HG02870 (cell line): ENCODE results near the gene FOXK1.

Experiments used
- ATAC-seq: cut with Tn5 transposase; IDR thresholded peaks from one replicate; pipeline ENCODE4 v1.9.1; 2021; ENCODE audit warnings: mild to moderate bottlenecking, moderate library complexity; ENCODE audit not compliant: unreplicated experiment

FOXK1 gene

GRCh38 chr7:4763091-4763793 lies 81.1 kb downstream of the FOXK1 start:
- no peak for ATAC-seq

- ATAC-seq, result no peak
Measured at GRCh38 chr7:4763794-4764185, 81.7 kb downstream of the FOXK1 start.

- no peak for ATAC-seq
Measured at GRCh38 chr7:4764402-4765007, 82.4 kb downstream of the FOXK1 start.

- no peak for ATAC-seq
Measured at GRCh38 chr7:4765776-4766490, 83.8 kb downstream of the FOXK1 start.

GRCh38 chr7:4766666-4767519 lies 84.8 kb downstream of the FOXK1 start:
- no peak for ATAC-seq

- no peak for ATAC-seq
Measured at GRCh38 chr7:4768597-4769569, 86.8 kb downstream of the FOXK1 start.

GRCh38 chr7:4769761-4770160 lies 87.7 kb downstream of the FOXK1 start:
- no peak for ATAC-seq

- no peak for ATAC-seq
Measured at GRCh38 chr7:4770886-4771285, 88.8 kb downstream of the FOXK1 start.

GRCh38 chr7:4771737-4772136 lies 89.6 kb downstream of the FOXK1 start:
- ATAC-seq, result no peak

- no peak for ATAC-seq
Measured at GRCh38 chr7:4772306-4772705, 90.2 kb downstream of the FOXK1 start.

GRCh38 chr7:4774007-4774406 lies 91.9 kb downstream of the FOXK1 start:
- no peak for ATAC-seq

GRCh38 chr7:4774658-4775249 lies 92.7 kb downstream of the FOXK1 start:
- ATAC-seq, result peak; percentile 25

- ATAC-seq, result peak; percentile 86
Measured at GRCh38 chr7:4775250-4775847, 93.3 kb downstream of the FOXK1 start, which contains the start of gene AP5Z1. TSS of gene AP5Z1 (plus strand) at chr7:4775623. CDS start at chr7:4775716, 93 bp downstream.

GRCh38 chr7:4775848-4776623 lies 93.9 kb downstream of the FOXK1 start:
- ATAC-seq, result no peak

- ATAC-seq, result no peak
Measured at GRCh38 chr7:4779118-4779517, 97.0 kb downstream of the FOXK1 start.

GRCh38 chr7:4781366-4782069 lies 99.4 kb downstream of the FOXK1 start:
- no peak for ATAC-seq

GRCh38 chr7:4782333-4783291 lies 100.5 kb downstream of the FOXK1 start:
- ATAC-seq, result no peak
